Measurements from ENCODE around the gene NMS.

Gene NMS

DNA sequence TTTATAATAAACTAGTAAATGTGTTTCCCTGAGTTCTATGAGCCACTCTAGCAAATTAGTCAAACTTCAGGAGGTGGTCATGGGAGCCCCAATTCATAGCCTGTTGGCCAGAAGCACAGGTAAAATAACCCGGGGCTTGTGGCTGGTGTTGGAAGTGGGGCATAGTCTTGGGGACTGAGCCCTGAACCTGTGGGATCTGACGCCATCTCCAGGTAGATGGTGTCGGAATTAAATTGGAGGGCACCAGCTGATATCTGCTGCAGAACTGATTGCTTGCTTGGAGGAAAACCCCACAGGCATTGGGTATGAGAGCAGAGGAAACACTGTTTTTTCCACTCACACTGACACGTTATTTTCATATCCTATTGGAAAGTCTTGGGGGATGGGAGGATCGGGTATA, 14.1 kb downstream of the NMS start:
- DNase-seq (ENCODE audit: low read depth in 2 of 2), result no peak

DNA sequence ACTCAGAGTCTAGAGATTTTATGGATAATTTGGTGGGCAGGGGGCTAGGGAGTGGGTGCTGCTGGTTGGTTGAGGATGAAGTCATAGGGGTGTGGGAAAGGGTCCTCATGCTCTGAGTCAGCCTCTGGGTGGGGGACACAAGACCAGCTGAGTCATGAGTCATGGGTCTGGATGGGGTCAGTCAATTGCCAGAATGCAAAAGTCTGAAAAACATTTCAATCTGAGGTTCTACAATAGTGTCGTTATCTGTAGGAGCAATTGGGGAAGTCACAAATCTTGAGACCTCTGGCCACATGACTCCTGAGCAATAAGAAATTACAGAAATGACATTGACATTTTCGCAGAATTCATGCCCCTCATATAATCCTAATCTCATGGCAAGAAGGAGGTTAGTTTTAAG, 15.1 kb downstream of the NMS start:
- DNase-seq (ENCODE audit: low read depth in 2 of 2), result no peak

DNA sequence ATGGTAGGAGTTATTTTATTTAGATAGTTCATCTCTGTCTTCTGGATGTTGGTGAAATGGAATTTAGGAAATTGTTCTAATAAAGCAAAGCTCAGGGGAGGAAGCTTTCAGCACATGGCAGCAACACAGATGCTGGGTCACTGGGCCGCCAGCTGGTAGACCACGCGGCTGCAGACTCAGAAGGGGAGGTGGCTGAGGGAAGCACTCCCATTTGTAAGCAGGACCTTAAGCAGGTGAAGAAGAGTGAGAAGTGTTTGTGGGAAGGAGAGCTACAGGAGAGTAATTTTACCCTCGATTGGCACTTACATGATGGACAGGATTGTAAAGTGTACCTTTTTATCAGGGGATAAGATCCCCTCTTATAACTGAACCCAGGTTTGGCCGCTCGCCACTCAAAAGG, 24.4 kb downstream of the NMS start:
- DNase-seq (ENCODE audit: low read depth in 2 of 2), result no peak

DNA sequence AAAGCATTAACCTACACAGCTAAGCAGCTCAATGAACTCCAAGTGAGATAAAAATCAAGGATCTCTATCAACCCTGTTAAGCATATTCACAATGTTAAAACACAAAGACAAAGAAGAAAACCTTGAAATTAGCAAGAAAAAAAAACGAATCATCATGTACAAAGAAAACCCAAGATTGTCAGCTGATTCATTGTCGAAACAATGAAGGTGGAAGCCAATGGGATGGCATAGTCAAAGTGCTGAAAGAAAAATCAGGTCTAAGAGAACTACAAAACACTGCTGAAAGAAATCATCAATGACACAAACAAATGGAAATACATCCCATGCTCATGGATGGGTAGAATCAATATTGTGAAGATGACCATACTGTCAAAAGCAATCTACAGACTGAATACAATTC, 32.5 kb downstream of the NMS start:
- DNase-seq (ENCODE audit: low read depth in 2 of 2), result no peak

DNA sequence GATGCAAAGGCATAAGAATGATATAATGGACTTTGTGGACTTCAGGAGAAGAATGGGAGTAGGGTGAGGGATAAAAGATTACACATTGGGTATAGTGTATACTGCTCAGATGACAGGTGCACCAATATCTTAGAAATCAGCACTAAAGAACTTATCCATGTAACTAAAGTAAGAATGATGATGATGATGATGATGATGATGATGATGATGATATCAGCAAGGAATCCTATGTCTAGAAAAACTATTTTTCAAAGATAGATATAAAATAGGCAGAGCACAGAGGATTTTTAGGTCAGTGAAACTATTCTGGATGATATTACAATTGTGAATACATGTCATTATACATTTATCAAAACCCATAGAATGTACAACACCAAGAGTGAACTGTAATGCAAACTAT, 34.3 kb downstream of the NMS start:
- no peak for DNase-seq (ENCODE audit: low read depth in 2 of 2)

DNA sequence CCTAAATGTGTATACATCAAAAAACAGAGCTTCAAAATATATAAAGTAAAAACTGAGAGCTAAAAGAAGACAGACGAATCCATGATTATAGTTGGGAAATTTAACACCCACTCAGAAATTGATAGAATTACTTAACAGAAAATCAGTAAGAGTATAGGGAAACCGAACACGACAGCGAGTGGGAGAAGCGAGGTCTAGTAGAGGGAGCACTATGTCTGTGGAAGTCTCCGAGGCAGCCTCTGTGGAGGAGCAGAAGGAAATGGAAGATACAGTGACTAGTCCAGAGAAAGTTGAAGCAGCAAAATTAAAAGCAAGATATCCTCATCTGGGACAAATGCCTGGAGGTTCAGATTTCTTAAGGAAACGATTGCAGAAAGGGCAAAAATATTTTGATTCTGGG, 38.8 kb downstream of the NMS start:
- DNase-seq (ENCODE audit: low read depth in 2 of 2), result no peak

DNA sequence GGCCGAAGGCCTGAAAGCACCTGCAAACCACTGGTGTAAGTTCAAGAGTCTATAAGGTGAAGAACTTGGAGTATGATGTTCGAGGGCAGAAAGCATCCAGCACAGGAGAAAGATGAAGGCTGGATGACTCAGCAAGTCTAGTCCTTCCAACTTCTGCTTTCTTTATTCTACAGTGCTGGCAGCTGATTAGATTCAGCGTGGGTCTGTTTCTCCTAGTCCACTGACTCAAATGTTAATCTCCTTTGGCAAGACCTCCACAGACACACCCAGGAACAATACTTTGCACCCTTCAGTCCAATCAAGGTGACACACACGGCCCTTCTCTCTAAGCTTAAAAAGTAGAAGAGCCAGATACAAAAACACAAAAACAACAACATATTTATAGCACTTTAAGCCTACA, 43.4 kb downstream of the NMS start:
- no peak for DNase-seq (ENCODE audit: low read depth in 2 of 2)

DNA sequence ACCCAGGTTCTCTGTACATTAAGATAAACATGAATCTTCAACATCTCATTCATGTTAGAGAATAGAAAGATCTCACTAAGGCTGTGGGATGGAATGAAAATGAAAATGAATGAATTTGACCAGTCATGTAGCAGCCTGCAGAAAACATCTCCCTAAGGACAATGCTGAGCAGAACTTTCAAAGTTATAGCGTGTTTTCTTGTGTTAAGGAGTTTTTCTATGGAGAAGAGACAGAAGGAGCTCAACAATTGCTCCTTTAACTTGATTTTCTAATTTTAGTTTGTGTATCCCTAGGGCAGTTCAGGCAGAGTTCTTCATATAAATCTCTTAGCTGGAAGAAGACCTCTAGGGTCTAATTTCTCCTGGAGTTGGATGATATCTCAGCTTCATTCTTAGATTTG, 47.3 kb downstream of the NMS start:
- no peak for DNase-seq (ENCODE audit: low read depth in 2 of 2)

DNA sequence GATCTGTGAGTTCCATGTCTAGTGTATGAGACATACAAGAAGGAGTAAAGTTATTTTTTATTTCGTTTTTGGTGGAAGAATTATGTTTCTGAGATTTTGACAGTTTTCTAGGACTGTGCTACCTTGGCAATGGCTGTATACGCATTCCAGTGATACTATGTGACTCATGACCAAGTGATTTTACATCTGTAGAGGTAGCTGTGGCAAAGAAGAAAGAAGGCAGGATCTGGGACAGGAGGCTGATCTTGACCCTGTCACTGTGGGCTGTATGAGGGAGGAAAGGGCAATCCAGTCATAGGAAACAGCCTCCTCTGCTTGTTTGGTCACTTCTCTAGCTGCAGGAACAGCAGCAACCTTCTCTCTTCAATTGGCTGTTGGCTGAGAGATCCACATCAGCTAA, 48.5 kb downstream of the NMS start:
- no peak for DNase-seq (ENCODE audit: low read depth in 2 of 2)

DNA sequence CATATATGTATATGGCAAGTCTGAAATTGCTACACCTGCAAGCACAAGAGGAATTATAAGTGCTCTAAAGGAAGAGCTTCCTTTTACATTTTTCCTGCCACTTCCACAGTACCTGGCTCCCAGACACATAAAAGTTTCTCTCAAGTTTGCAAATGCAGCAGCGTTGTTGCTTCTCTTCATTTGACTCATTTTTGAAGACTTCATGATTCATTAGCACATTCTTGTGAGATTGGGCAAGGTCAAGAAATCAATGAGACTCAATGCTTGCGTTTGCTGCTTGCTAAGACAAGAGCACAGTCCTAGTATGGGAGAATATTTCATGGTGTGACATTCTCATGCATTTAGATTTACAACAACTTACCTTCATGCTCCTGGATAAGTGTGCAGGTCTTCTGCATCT, 49.9 kb downstream of the NMS start:
- no peak for DNase-seq (ENCODE audit: low read depth in 2 of 2)

DNA sequence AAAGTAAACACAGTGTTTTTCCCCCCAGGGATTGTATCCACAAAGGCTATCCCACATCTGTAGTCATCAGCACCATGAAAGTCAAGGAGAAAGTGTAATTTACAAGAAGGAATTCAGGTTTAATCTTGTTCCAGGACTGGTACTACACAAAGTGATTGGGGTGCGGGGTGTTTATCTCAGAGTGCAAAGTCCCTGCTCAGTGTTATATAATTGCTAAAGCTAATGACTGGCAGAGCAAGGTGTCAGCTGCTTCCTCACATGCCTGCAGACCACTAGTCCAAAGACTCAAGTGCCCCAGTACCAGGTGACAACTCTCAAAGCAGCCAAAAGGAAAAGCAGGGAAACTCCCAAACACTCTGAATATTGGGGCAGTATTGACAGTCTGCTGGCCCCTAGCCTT, 52.1 kb downstream of the NMS start:
- DNase-seq (ENCODE audit: low read depth in 2 of 2), result no peak

DNA sequence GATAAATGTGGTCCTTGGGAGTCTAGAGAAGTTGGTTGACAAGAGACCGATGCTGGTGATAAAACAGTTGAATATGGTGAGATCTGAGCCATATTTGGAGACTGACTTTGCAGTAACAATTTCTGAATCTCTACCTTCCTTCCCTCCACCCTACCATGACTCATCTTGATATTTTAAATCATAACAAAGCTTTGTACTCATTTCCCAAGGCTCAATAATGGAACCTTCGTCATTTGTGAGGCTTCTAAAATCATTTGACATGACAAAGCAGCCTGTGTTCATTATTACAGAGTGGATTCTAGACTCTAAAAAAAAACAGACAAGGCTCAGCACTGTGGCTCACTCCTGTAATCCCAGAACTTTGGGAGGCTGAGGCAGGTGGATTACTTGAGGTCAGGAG, 54.0 kb downstream of the NMS start:
- DNase-seq (ENCODE audit: low read depth in 2 of 2), result no peak

DNA sequence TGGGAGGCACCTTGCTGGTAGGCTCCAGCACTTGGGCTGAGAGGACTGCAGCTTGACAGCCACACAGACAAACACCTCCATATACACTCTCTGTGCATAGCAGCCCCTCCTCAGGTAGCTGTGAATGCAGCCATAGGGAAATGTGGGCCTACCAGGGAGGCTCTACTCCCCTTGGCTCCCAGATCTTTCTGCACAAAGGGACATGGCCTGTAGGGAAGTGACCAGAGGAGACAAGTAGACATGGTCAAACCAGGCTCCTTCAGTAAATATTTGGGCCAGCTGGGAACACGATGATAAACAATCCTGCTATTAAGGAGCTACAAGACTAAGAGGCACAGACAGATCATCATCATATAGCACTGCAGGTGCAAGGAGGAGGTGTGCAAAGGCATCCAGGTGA, 56.6 kb downstream of the NMS start:
- DNase-seq (ENCODE audit: low read depth in 2 of 2), result no peak

DNA sequence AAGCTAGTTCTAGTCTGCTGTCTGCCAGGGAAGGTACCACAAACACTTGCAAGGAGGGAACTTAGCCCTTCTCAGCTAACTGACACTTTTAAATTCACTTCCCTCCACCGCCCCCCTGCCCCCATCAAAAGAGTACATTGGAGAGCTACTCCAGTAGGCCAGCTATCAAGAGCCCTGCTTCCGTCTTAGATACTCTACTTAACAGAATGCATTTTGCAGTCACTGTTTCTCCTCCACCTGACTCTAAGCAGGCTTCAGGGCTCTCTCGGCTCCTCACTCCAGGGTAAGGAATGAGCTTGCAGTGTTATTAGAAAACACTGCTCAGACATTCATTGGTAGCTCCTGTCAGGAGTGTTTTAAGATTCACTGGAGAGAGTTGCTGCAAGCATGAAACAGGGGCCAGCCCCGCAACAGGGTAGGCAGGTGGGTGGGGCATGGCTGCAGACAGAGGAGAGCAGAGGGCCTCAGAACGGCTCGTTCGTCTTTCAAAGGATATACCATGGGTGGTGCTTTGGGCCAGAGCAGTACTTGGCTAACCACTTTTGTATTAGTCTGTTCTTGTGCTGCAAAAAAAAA, 57.2 kb downstream of the NMS start:
- no peak for DNase-seq (ENCODE audit: low read depth in 2 of 2)

DNA sequence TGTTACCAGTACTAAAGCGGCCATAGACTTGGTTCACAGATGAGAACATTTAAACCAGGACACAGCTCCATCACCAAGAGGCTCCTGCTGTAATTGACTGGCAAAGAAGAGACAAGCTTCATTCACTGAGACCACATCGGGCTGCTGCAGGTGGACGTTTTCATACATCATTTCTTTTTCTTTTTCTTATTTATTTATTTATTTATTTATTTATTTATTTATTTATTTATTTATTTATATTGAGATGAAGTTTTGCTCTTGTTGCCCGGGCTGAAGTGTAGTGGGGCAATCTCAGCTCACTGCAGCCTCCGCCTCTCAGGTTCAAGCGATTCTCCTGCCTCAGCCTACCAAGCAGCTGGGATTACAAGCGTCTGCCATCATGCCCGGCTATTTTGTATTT, 58.9 kb downstream of the NMS start:
- no peak for DNase-seq (ENCODE audit: low read depth in 2 of 2)

DNA sequence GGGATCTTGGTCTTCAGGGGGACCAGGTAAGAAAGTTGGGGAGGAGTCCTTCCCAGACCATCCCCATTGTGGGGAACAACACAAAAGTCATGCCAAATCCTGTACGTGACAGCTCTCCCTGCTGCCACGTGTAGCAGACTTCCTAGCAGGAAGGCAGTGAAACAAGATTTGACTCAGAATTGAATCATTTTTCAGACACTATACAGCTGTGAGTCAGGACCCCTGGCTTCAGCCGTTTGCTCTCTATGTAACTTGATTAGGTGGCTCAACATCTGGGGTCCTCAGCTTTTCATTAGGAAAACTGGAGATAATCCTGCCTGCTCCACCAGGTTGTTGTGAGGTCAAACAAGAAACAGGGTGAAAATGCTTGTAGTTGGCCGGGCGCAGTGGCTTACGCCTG, 59.6 kb downstream of the NMS start:
- no peak for DNase-seq (ENCODE audit: low read depth in 2 of 2)

Measured in stimulated activated CD8-positive, alpha-beta memory T cell treated with anti-CD3 and anti-CD28 coated beads, Interleukin-15, amount 100 ng/mL, for 4 hours (primary cell).